IPS DF 19.7 (cell line): ENCODE results near the gene MMP24.
"Not testable (repeated sequence)": the region's sequence is repeated elsewhere in the genome, so short reads cannot be mapped to it uniquely, and the experiment has no call there.

Source experiments
- DNase-seq: peaks from one replicate; pipeline ENCODE4 v3.0.0-alpha.2; 2013; ENCODE audit warnings: low read depth, low spot score

Gene MMP24

DNA sequence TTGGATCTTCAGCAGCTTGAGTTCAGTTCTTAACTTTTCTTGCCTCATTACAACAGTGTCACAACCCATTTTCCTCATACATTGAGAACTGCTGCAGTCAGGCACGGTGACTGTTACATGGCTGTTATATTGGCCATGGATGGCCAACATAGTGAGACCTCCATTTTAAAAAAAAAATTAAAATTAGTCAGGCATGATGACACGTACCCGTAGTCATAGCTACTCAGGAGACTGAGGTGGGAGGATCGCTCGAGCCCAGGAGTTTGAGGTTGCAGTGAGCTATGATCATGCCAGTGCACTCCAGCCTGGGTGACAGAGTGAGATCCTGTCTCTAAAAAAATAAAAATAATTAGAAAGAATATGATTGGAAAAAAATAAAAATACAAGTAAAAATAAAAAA is 9.9 kb upstream of the MMP24 start:
- no peak for DNase-seq

DNA sequence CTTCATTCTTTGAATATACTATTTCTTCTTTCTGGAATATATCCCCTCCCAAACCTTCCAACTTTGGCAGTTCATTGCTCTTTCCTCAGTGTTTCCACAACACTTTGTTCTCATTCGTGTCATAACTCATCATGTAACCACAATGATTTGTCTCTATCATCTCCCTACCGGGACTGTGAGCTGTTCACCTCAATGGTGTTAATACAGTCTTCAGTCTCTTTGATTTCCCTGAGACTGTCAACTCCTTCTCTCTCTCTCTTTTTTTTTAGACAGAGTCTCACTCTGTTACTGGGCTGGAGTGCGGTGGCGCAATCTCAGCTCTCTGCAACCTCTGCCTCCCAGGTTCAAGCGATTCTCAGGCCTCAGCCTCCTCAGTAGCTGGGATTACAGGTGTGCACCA is 2.5 kb upstream of the MMP24 start:
- DNase-seq, result no peak

DNA sequence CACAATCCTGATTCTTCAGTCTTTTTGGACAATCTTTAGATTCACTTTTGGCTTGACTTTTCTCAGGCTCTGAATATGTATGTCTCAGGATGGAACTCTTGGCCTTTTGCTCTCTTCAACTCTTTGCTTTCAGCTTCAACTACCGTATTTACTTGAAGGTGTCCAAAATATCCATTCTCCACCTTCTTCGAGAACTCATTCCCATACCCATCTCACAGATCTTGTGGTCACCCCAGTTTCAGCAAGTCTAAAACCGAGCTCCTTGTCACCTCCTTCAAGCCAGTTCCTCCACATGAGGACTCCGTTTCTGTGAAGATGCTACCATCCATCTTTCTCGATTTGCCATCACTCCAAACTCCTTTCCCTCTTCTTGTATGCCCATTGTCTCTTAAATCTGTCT is 2.0 kb upstream of the MMP24 start:
- no peak for DNase-seq

DNA sequence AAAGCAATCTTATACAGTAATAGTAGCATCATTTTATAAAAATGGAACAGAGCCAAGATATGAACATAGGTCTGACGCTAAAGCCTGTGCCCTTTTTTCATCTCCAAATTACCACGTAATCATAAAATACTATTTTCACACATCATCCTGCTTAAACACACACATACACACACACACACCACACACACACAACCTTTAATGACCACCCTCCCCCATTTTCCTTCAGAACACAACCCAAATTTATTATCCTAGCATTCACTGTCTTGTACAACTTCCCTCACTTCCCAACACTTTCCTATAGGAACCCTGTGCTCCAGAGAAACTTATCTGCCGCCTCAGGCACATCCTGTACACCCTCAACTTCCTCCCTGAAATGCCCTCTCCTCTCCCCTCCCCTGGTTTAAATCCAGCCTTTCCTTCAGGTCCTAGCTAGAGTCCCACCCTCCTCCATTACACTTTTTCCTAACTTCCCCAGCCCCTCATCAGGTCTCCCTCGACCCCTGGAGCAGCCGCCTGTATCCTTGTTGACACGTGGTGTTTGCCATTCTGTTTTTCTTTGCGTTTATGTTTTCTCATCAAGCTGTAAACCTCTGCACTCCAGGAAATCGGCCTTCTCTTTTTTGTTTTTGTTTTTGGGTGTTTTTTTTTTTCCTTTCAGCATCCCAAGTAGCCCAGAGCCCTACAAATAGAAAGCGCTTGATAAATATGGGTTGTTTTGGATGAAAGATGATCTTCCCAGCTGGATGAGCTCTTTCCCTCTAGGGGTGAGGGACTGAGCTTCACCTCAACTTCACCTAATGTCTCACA is 968 bp upstream of the MMP24 start:
- DNase-seq, result no peak

DNA sequence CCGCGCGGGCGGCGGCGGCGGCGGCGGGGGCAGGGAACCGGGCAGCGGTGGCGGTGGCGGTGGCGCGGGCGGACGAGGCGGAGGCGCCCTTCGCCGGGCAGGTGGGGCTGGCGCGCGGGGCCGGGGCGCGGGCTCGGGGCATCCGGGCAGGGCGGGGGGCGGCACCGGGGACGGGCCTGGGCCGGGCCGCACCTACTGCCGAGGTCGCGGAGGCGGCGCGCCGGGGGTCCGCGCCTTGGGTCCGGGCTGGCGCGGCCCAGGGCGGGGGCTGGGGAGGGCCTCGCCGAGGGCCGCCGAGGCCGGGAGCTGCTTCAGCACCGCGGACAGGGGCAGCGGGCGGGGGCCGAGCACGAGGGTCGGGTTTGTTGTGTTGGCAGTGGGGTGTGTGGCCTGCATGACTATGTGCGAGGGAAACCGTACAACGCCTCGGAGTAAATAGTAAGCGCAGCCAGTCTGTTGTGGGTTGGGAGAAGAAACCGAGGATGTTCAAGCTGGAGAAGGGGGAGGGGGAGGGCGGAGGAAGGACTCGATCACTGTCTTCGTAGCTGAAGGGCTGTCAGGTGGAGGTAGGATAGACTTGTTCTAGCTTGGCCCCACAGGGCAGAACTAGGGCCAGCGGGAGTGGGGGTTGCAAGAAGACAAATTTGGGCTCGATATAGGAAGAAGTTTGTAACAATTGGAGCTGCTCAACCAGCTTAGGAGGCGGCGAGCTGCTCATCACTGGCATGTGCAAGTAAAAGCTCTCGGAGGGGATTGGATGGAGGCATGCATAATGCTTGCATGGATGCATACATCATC is 593 bp downstream of the MMP24 start:
- no peak for DNase-seq

DNA sequence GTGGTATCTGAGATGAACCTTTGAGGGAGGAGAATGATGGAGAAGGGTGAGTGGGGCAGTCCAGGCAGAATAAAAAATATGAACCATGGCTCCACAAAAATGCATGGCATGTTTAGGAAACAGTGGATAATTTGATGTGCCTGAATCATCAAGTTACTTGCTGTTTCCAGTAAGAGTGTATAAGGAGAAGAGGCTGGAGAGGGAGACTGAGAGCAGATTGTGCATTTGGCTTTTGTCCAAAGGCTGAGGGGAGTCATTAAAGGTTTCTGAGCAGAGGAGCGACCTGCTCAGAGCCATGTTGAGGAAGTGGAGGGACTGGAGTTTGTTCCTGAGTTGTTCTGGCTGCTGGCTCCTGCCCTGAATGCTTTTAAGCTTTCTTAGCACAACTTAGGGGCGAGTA is 6.1 kb downstream of the MMP24 start:
- no peak for DNase-seq

DNA sequence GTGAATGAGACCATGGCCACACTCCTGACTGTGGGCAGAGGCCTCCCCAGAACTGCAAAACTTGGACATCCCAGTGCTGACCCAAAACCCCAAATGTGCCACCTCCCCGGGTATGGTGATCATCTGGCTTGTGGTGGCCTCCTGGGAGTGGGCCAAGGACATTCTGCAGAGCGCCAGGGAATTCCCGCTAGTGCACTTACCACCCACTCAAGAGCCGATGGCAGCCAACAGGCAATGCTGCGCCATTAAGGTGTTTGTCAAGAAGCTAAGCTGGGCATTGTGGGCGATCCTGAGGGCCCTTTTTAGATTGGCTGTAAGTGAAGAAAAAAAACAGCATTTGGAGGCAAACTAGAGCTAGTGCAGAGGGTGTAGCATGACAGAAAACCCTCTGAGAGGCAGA is 9.4 kb downstream of the MMP24 start:
- no peak for DNase-seq

DNA sequence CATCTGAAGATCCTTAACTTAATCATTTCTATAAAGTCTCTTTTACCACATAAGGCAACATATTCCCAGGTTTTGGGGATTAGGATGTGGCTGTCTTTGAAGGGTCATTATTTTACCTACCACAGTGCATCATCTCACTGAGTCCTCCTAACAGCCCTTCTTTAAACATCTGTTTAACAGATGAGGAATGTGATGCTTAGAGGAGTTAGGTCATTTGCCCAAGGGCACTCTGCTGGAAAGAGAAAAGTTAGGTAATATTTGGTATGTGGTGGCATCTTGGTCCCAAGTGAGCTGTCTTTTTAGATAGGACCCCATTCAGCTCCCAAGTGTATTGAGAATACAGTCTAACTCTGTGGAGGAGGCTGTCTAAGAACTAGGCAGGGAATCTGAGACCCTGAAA is 11.0 kb downstream of the MMP24 start:
- DNase-seq, result no peak

DNA sequence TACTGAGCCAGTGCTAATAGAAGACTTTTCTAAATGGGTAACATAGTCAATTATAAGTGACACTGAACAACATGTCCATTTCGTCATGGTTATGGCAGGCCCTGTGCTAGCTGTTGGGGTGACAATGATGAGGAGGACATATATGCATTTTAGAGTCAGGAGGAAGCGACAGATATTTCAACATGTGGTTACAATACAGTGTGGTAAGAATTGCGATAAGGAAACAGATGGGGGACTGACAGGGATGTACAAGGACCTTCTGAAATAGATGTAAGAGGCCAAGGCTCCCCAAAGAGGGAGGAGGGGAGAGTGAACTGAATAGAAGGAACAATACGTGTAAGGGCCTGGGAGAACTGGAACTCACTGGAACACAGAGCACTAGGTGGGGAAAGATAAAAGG is 11.7 kb downstream of the MMP24 start:
- DNase-seq, result no peak

DNA sequence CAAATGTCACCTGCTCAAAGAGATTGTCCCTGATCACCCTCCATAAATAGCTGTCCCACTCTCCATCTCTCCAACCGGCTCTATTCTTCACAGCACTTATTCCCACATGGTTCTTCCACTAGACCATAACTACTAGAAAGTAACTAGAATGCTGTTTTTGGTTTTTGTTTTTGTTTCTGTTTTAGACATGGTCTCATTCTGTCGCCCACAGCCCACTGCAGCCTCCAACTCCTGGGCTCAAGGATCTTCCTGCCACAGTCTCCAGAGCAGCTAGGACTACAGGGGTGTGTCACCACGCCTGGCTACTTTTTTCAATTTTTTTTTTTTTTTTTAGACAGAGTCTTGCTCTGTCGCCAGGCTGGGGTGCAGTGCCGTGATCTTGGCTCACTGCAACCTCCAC is 12.2 kb downstream of the MMP24 start:
- no peak for DNase-seq

DNA sequence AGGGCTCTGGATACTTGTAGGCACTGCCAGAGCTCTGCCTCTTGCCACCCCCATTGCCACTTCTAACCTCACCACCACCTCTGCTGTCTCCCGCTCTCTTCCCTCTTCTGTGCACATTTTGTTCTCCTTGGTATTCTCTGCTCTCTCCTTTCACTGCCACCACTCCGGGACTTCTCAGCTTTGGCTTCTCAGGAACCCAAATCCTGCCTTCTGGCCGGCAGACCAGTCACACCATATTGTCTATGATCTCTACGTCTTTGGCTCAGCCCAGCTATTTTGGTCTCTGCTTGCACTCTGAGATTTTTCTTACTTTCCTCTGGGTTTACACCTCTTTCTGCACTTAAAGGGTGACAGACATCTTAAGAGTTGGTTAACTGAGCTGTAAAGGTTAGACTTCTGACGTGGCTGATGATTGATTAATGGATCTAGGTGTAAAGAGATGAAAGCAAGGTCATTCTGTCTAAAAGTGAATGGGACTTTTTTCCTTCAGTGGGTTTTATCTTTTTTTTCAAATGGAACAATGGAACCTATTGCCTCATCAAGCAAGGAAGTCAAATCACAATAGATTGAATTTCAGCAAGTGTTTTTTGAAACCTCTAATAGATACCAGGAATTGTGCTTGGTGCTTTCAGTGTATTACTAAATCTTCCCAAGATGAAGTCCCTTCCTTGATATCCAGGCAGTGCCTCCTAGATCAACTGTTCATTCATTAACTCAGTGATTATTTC is 13.8 kb downstream of the MMP24 start:
- no peak for DNase-seq

DNA sequence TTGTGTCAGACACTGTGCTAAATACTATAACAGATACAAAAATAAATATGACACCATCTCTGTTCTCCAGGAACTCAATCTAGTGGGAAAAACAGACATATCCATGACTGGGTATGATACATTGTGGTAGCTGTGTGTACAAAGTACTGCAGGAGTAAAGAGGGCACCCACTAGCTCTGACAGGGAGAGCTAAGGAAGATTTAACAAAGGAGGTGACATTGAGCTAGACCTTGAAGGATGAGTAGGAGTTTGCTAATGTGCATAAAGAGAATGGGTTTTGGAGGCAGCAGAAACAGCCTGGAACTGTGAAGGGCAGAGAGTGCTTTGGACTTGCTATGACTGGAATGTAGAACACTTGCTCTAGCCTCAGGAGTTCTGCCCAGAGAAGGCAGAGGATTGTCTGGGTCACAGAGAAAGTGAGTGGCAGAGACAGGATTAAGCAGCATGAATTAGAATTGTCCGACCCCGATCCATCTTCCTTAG is 14.4 kb downstream of the MMP24 start:
- no peak for DNase-seq

DNA sequence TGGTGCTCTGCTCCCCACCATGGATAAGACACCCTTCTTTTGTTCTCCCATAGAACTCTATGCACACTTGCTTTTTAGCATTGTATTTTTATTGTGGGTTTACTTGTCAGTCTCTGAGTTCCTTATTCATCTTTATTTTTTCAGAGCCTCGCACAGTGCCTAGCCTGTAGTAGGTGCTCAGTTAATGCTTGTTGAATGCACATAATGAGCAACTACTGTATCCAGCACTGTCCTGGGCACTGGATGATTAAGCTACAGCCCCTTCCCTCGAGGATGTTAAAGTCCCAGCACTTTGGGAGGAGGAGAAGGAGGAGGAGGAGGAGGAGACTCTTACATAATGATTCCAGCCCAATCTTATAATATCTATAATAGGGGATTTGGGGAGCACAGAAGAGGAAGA is 16.8 kb downstream of the MMP24 start:
- DNase-seq, result no peak

DNA sequence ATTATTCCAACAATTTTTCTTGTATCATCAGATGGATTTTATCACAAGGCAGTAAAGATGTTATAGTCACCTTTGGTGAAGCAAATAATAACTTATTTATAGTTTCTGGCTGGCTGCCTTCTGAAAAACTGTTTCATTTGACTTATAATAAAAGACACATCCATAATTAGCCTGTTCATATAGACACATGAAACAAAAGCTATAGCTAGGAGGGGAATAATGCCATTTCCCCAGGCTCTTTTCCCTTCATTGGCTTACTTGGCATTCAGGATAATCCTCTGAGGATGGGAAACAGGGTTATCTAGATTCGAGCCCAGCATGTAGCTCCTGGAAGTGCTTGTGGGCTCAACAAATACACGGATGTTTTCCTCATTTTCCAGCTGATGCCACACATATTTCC is 17.5 kb downstream of the MMP24 start:
- no peak for DNase-seq

DNA sequence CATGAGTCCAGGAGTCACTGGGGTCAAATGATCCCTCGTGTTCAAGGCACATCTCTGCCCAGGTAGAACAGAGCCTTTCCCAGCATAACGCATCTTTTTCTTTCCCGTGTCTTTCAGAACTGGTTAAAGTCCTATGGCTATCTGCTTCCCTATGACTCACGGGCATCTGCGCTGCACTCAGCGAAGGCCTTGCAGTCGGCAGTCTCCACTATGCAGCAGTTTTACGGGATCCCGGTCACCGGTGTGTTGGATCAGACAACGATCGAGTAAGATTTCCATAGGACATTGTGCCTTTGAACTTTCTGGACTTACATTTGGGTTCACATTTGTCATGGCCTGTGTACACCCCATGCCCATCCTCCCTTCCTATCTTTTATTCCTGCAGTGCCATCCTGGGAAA is 20.2 kb downstream of the MMP24 start:
- no peak for DNase-seq

DNA sequence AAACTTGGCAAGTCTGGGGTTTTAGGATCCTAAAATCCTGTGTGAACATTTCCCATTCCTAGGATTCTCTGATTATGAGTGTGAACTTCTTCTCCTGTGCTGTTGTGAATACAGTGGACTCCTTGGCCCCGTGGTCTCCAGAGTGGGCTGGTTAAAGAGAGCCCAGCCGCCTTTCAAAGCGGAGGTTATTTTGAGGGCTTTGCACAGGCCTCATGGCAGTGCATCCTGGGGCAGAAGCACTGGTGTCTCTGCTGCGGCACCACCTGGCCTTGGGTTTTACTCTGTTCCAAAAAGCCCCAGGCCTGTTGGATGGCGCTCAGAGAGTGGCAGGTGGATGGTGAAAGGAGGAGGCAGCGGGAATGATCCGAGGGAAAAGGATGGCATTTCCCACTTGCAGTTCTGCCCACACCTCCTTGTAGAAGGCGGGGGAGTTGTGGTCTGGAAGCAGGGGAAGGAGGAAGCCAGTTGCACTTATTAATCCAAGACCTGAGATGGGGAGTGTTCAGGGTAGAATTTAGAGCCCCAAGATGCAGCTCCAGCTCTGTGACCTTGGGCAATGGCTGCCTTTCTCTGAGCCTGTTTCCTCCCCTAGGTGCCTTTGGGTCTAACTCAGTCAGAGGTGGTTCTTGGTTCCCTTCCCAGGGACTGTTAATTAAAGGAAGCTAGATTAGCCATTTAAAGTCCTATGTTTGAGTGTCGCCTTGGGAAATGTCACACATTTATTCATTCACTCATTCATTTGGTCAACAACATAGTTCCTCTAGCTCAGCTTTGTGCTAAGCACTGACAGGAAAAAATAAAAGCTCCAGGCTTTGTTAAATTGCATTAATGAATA is 22.4 kb downstream of the MMP24 start:
- DNase-seq, result no peak

DNA sequence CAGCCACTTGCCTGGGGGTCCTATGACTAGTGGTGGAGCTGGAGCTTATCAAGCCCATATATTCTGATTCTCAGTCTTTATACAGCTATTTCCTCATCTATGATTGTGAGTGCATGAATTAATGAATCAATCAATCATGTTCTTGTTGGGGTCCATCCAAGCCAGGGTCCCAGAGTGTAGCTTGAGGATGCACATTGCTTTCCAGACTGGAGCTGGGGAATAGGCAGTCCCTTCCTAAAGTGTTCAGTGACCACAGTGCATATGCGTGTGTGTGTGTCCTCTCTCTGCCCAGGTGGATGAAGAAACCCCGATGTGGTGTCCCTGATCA is 25.1 kb downstream of the MMP24 start:
- no peak for DNase-seq

DNA sequence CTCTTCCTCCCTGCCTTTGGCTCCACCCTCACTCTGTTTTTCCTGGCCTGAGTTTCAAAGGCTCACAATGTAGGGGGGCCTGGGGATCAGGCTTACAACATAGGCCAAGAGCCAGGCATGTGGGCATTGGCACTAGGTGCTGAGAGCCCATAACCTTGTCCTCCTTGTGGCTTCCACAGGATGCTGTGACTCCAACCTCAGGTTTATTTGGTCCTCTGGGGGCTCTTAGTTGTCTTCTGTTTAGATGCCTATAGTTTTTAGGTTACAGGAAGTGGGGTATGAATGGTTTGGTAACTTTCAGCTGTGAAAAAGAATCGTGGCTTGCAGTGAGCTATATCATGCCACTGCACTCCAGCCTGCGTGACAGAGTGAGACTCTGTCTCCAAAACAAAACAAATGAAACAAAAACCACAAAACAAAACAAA is 25.6 kb downstream of the MMP24 start:
- no peak for DNase-seq

DNA sequence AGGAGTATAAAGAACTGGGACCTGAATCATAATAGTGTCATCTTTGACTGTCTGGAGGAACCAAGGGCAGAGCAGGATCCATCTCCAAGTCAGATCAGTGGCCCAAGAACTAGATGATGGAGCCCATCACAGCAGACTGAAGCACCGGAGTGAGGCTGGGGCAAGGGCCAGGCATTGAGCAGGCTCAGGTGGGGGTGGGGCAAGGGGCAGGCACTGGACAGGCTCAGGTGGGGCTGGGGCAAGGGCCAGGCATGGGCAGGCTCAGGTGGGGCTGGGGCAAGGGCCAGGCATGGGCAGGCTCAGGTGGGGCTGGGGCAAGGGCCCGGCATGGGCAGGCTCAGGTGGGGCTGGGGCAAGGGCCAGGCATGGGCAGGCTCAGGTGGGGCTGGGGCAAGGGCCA is 26.1 kb downstream of the MMP24 start:
- DNase-seq, result not testable (repeated sequence)

DNA sequence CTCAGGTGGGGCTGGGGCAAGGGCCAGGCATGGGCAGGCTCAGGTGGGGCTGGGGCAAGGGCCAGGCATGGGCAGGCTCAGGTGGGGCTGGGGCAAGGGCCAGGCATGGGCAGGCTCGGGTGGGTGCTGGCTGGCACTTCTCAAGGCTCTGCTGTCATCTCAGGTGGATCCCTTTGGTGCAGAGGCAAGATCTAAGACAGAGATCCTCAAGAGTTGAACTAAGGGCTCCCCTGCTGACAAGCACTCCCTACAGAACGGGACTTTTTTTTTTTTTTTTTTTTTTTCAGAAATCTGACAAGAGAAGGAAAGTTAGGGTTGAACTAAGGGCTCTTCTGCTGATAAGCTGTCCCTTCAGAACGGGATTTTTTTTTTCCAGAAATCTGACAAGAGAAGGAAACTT is 26.5 kb downstream of the MMP24 start:
- DNase-seq, result no peak

DNA sequence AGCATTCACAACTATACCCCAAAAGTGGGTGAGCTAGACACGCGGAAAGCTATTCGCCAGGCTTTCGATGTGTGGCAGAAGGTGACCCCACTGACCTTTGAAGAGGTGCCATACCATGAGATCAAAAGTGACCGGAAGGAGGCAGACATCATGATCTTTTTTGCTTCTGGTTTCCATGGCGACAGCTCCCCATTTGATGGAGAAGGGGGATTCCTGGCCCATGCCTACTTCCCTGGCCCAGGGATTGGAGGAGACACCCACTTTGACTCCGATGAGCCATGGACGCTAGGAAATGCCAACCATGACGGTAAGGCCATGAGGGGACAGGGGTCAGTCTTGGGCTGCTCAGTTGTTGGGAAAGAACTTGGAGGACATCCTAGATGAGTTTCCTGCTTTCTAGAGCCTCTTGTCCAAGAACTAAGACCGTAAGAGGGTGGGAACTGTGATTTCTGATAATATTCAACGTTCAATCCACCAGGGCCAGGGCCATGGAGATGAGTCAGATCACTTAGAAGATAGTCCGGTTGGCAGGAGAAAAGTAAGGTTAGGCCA is 28.0 kb downstream of the MMP24 start:
- DNase-seq, result no peak
